Measurements from ENCODE around the gene ARFGEF2. TPM values are rescaled to one million over a fixed set of nuclear protein-coding genes. Genes with fewer than 3 reads are reported as not detected.

ARFGEF2 gene
- total and polyA plus RNA-seq, 11 donors, result 7.5 to 52.7 (median 40.2) TPM

- ATAC-seq (no peak), DNase-seq (no peak)
- Histone ChIP-seq H3K36me3 (no peaks in the 10 kb centered on the region), H3K9me3 (no peaks in the 10 kb centered on the region), H3K27ac (no peak overlapping the region), H3K4me1 (peaks cover 0 to 29% (median 4%) of the 10 kb centered on the region in 12 donors), H3K27me3 (no peaks in the 10 kb centered on the region), H3K4me3 (no peak overlapping the region)
- 29 to 35% (median 32%) methylated on average over 7 of the region's 7 CpGs for WGBS, 4 donors
- intact Hi-C loops (cut with DNase I), result loop anchor here in 2 of 10 donors (5.0 to 10.0 kb wide), 2 partner anchors 82 to 269 kb away; partner anchors contain the start of gene PREX1 (in 1 of the 2)
- no peak for TF ChIP-seq POLR2A (IDR thresholded peaks at IDR 0.05)
- no peak for TF ChIP-seq CTCF (IDR thresholded peaks at IDR 0.05)
Measured at GRCh38 chr20:48906221-48906877, 15.2 kb upstream of the ARFGEF2 start.

- 46 to 87% (median 77%) methylated on average over 2 of the region's 2 CpGs for WGBS, 4 donors
- DNase-seq (no peak), ATAC-seq (no peak)
- Histone ChIP-seq H3K4me1 (peaks cover 0 to 22% (median 4%) of the 10 kb centered on the region in 12 donors), H3K27ac (no peak overlapping the region), H3K27me3 (no peaks in the 10 kb centered on the region), H3K9me3 (no peaks in the 10 kb centered on the region), H3K36me3 (no peaks in the 10 kb centered on the region), H3K4me3 (no peak overlapping the region)
- intact Hi-C loops (cut with DNase I), result loop anchor here in 2 of 10 donors (5.0 to 10.0 kb wide), 2 partner anchors 84 to 271 kb away; partner anchors contain the start of gene PREX1 (in 1 of the 2)
- TF ChIP-seq POLR2A (IDR thresholded peaks at IDR 0.05), result no peak
- no peak for TF ChIP-seq CTCF (IDR thresholded peaks at IDR 0.05)
Measured at GRCh38 chr20:48908656-48909319, 12.7 kb upstream of the ARFGEF2 start.

GRCh38 chr20:48909910-48910309, 11.6 kb upstream of the ARFGEF2 start:
- Histone ChIP-seq H3K36me3 (no peaks in the 10 kb centered on the region), H3K27ac (no peak overlapping the region), H3K4me1 (peaks cover 0 to 16% (median under 1%) of the 10 kb centered on the region in 12 donors), H3K9me3 (no peaks in the 10 kb centered on the region), H3K4me3 (no peak overlapping the region), H3K27me3 (no peaks in the 10 kb centered on the region)
- TF ChIP-seq POLR2A (IDR thresholded peaks at IDR 0.05), result no peak
- TF ChIP-seq CTCF (IDR thresholded peaks at IDR 0.05), result no peak
- ATAC-seq, result no peak
- WGBS, 4 donors, result 89 to 94% (median 93%) methylated on average over 2 of the region's 2 CpGs
- intact Hi-C loops (cut with DNase I), result loop anchor here in 2 of 10 donors (5.0 to 10.0 kb wide), 2 partner anchors 85 to 273 kb away; partner anchors contain the start of gene PREX1 (in 1 of the 2)
- DNase-seq, result no peak

- DNase-seq, result no peak
- H3K27me3 ChIP-seq, result no peaks in the 10 kb centered on the region
- ATAC-seq, result peak in 2 of 4 donors; percentile 36 to 42
- TF ChIP-seq CTCF (IDR thresholded peaks at IDR 0.05), result no peak
- no peak for TF ChIP-seq POLR2A (IDR thresholded peaks at IDR 0.05)
- H3K27ac ChIP-seq, result no peak overlapping the region
- H3K36me3 ChIP-seq, result no peaks in the 10 kb centered on the region
- intact Hi-C loops (cut with DNase I), result no loop called here
- no peaks in the 10 kb centered on the region for H3K9me3 ChIP-seq
- WGBS, 4 donors, result 49 to 60% (median 56%) methylated on average over 7 of the region's 7 CpGs
- H3K4me1 ChIP-seq, result peaks cover 0 to 11% (median 0%) of the 10 kb centered on the region in 12 donors
- H3K4me3 ChIP-seq, result no peak overlapping the region
Measured at GRCh38 chr20:48910347-48910781, 11.1 kb upstream of the ARFGEF2 start.
